ENCODE data around the gene GHRHR. TPM values are rescaled to one million over a fixed set of nuclear protein-coding genes. Genes with fewer than 3 reads are reported as not detected.

Gene GHRHR
- polyA plus RNA-seq, 3 donors: not detected

- no peaks in the 10 kb centered on the region for H3K79me2 ChIP-seq (ENCODE audit: insufficient read depth, low read length)
- H3K27me3 Mint-ChIP-seq (ENCODE audit: low read depth in 3 of 3): peaks cover 2 to 4% (median 2%) of the 10 kb centered on the region in 3 donors
- H3K27me3 ChIP-seq (ENCODE audit: control insufficient read depth in 2 of 2, insufficient read depth in 2 of 2, low read length in 2 of 2): no peaks in the 10 kb centered on the region
- H3K27ac ChIP-seq (ENCODE audit: low read depth in 1 of 2, low read length in 2 of 2): no peak overlapping the region
- intact Hi-C loops (cut with micrococcal nuclease): no loop called here
- no peak for TF ChIP-seq CTCF (IDR thresholded peaks at IDR 0.05)
- H3K4me1 ChIP-seq (ENCODE audit: control insufficient read depth in 1 of 2, insufficient read depth in 2 of 2, low read length in 2 of 2): peaks cover 37 to 39% of the 10 kb centered on the region in 2 donors
- no peak for DNase-seq
- H3K4me1 Mint-ChIP-seq: peaks cover 41% of the 10 kb centered on the region
- 91% methylated on average over 5 of the region's 10 CpGs for WGBS (ENCODE audit: insufficient coverage)
- H3K4me2 ChIP-seq (replicated peaks; ENCODE audit: extremely low read depth, low read length, poor library complexity, severe bottlenecking): no peak overlapping the region
- no peaks in the 10 kb centered on the region for H4K20me1 ChIP-seq (ENCODE audit: insufficient read depth, low read length)
- H3K36me3 ChIP-seq (replicated peaks in 1 of 2; ENCODE audit: control insufficient read depth in 1 of 2, insufficient read depth in 2 of 2, low read length in 2 of 2): no peaks in the 10 kb centered on the region
- no peaks in the 10 kb centered on the region for H3K9me3 ChIP-seq (replicated peaks in 1 of 2; ENCODE audit: control insufficient read depth in 1 of 2, insufficient read depth in 1 of 2, low read length in 2 of 2)
- no peaks in the 10 kb centered on the region for H3K36me3 Mint-ChIP-seq
- peak overlapping the region in 1 of 7 donors; percentile 33 for H3K27ac Mint-ChIP-seq
- H3K4me3 Mint-ChIP-seq: no peak overlapping the region
- H3K9me3 Mint-ChIP-seq: peaks cover 0 to 14% (median 6%) of the 10 kb centered on the region in 7 donors
- no peak overlapping the region for H3K4me3 ChIP-seq (replicated peaks in 1 of 3; ENCODE audit: low read depth in 2 of 3, low read length in 3 of 3)
- H2AFZ ChIP-seq (ENCODE audit: insufficient read depth, low read depth, low read length, poor library complexity, severe bottlenecking): no peak overlapping the region
- no peak overlapping the region for H3K9ac ChIP-seq (ENCODE audit: insufficient read depth, low read length, poor library complexity, severe bottlenecking)
Measured at GRCh38 chr7:30998180-30998579, 34.4 kb downstream of the GHRHR start.

GRCh38 chr7:31000161-31000693, 36.5 kb downstream of the GHRHR start:
- intact Hi-C loops (cut with micrococcal nuclease): no loop called here
- Histone ChIP-seq H3K36me3 (replicated peaks in 1 of 2; ENCODE audit: control insufficient read depth in 1 of 2, insufficient read depth in 2 of 2, low read length in 2 of 2) (no peaks in the 10 kb centered on the region), H4K20me1 (ENCODE audit: insufficient read depth, low read length) (no peaks in the 10 kb centered on the region), H3K27ac (ENCODE audit: low read depth in 1 of 2, low read length in 2 of 2) (peak overlapping the region; percentile 58 to 69), H3K79me2 (ENCODE audit: insufficient read depth, low read length) (no peaks in the 10 kb centered on the region), H3K9ac (ENCODE audit: insufficient read depth, low read length, poor library complexity, severe bottlenecking) (peak overlapping the region; percentile 23), H3K27me3 (ENCODE audit: control insufficient read depth in 2 of 2, insufficient read depth in 2 of 2, low read length in 2 of 2) (no peaks in the 10 kb centered on the region), H3K9me3 (replicated peaks in 1 of 2; ENCODE audit: control insufficient read depth in 1 of 2, insufficient read depth in 1 of 2, low read length in 2 of 2) (no peaks in the 10 kb centered on the region), H3K4me1 (ENCODE audit: control insufficient read depth in 1 of 2, insufficient read depth in 2 of 2, low read length in 2 of 2) (peaks cover 33 to 35% of the 10 kb centered on the region in 2 donors), H3K4me3 (replicated peaks in 1 of 3; ENCODE audit: low read depth in 2 of 3, low read length in 3 of 3) (peak overlapping the region in 1 of 3 experiments; percentile 47), H3K4me2 (replicated peaks; ENCODE audit: extremely low read depth, low read length, poor library complexity, severe bottlenecking) (peak overlapping the region; percentile 42), H2AFZ (ENCODE audit: insufficient read depth, low read depth, low read length, poor library complexity, severe bottlenecking) (peak overlapping the region; percentile 73)
- peak; percentile 9 to 33 (median 31) for DNase-seq
- H3K9me3 Mint-ChIP-seq: peaks cover 0 to 11% (median 5%) of the 10 kb centered on the region in 7 donors
- peak overlapping the region in 6 of 7 donors; percentile 6 to 81 (median 68) for H3K27ac Mint-ChIP-seq
- 55% methylated on average over 5 of the region's 9 CpGs for WGBS (ENCODE audit: insufficient coverage)
- no peaks in the 10 kb centered on the region for H3K36me3 Mint-ChIP-seq
- TF ChIP-seq CTCF (IDR thresholded peaks at IDR 0.05): no peak
- H3K4me3 Mint-ChIP-seq: peak overlapping the region; percentile 39 to 77
- peaks cover 2 to 6% (median 2%) of the 10 kb centered on the region in 3 donors for H3K27me3 Mint-ChIP-seq (ENCODE audit: low read depth in 3 of 3)
- H3K4me1 Mint-ChIP-seq: peaks cover 39% of the 10 kb centered on the region

Measured in CD14-positive monocyte (primary cell).